ENCODE data around the gene B3GAT2. TPM values are rescaled to one million over a fixed set of nuclear protein-coding genes. Genes with fewer than 3 reads are reported as not detected.

B3GAT2 gene
- total and polyA plus RNA-seq, 12 donors = under 0.01 to 0.14 (median 0.03) TPM; not detected in 6

GRCh38 chr6:70901324-70901723 lies 55.5 kb downstream of the B3GAT2 start:
- Histone ChIP-seq H3K27me3 (no peaks in the 10 kb centered on the region), H3K27ac (no peak overlapping the region), H3K4me3 (no peak overlapping the region), H3K4me1 (replicated peaks in 1 of 2) (no peaks in the 10 kb centered on the region), H3K9me3 (replicated peaks in 1 of 3) (no peaks in the 10 kb centered on the region), H3K36me3 (replicated peaks in 1 of 2) (no peaks in the 10 kb centered on the region)
- no peak for DNase-seq
- WGBS, 4 donors = 74 to 79% (median 75%) methylated on average over 3 of the region's 3 CpGs
- intact Hi-C loops (cut with DNase I) = no loop called here
- TF ChIP-seq CTCF (IDR thresholded peaks at IDR 0.05) (peak in 2 of 6 experiments; percentile 6 to 23), POLR2A (IDR thresholded peaks at IDR 0.05) (no peak)

GRCh38 chr6:70900047-70900446 lies 56.8 kb downstream of the B3GAT2 start:
- Histone ChIP-seq H3K4me1 (replicated peaks in 1 of 2) (no peaks in the 10 kb centered on the region), H3K36me3 (replicated peaks in 1 of 2) (no peaks in the 10 kb centered on the region), H3K27me3 (no peaks in the 10 kb centered on the region), H3K27ac (no peak overlapping the region), H3K9me3 (replicated peaks in 1 of 3) (no peaks in the 10 kb centered on the region), H3K4me3 (no peak overlapping the region)
- WGBS, 4 donors = 59 to 67% (median 64%) methylated on average over 2 of the region's 2 CpGs
- intact Hi-C loops (cut with DNase I) = no loop called here
- no peak for DNase-seq
- TF ChIP-seq CTCF (IDR thresholded peaks at IDR 0.05) (no peak), POLR2A (IDR thresholded peaks at IDR 0.05) (no peak)

GRCh38 chr6:70894001-70894400 lies 62.9 kb downstream of the B3GAT2 start:
- intact Hi-C loops (cut with DNase I) = no loop called here
- Histone ChIP-seq H3K36me3 (replicated peaks in 1 of 2) (no peaks in the 10 kb centered on the region), H3K4me3 (no peak overlapping the region), H3K9me3 (replicated peaks in 1 of 3) (no peaks in the 10 kb centered on the region), H3K27me3 (no peaks in the 10 kb centered on the region), H3K4me1 (replicated peaks in 1 of 2) (no peaks in the 10 kb centered on the region), H3K27ac (no peak overlapping the region)
- TF ChIP-seq CTCF (IDR thresholded peaks at IDR 0.05) (no peak), POLR2A (IDR thresholded peaks at IDR 0.05) (no peak)
- WGBS, 4 donors = 91 to 94% (median 93%) methylated on average over 12 of the region's 12 CpGs
- DNase-seq = no peak

GRCh38 chr6:70889270-70889669 lies 67.6 kb downstream of the B3GAT2 start:
- 87 to 93% (median 88%) methylated on average over 7 of the region's 7 CpGs for WGBS, 4 donors
- TF ChIP-seq POLR2A (IDR thresholded peaks at IDR 0.05) (no peak), CTCF (IDR thresholded peaks at IDR 0.05) (no peak)
- no peaks in the 10 kb centered on the region for H3K27me3 ChIP-seq
- no peaks in the 10 kb centered on the region for H3K9me3 ChIP-seq (replicated peaks in 1 of 3)
- no peaks in the 10 kb centered on the region for H3K36me3 ChIP-seq (replicated peaks in 1 of 2)
- H3K4me1 ChIP-seq (replicated peaks in 1 of 2) = no peaks in the 10 kb centered on the region
- no peak overlapping the region for H3K4me3 ChIP-seq
- no peak for DNase-seq
- H3K27ac ChIP-seq = no peak overlapping the region
- intact Hi-C loops (cut with DNase I) = loop anchor here in 1 of 2 donors (5.0 kb wide), 1 partner anchor 187 kb away; no protein-coding TSS in a partner anchor

Measured in adrenal gland (tissue), 12 donors.